D721Med (cell line): Measurements from ENCODE around the gene DDIAS.

ENCODE experiments used
- DNase-seq: peaks from one replicate; pipeline ENCODE4 v3.0.0; 2011; ENCODE audit warnings: low spot score; ENCODE audit not compliant: insufficient read length
- FAIRE-seq: peaks from 2 replicates; lab custom pipeline; 2011; peaks lifted over from hg19 to GRCh38; lab: Jason Lieb, UNC
- CTCF ChIP-seq: IDR thresholded peaks from 2 replicates; pipeline ENCODE4 v1.5.1; 2012; ENCODE audit warnings: mild to moderate bottlenecking, control low read depth; ENCODE audit not compliant: insufficient read depth; ENCODE audit errors: missing control alignments

DDIAS gene

GRCh38 chr11:82869657-82870056 is 31.9 kb upstream of the DDIAS start:
- DNase-seq (no peak), FAIRE-seq (no peak)
- no peak for TF ChIP-seq CTCF

DNA sequence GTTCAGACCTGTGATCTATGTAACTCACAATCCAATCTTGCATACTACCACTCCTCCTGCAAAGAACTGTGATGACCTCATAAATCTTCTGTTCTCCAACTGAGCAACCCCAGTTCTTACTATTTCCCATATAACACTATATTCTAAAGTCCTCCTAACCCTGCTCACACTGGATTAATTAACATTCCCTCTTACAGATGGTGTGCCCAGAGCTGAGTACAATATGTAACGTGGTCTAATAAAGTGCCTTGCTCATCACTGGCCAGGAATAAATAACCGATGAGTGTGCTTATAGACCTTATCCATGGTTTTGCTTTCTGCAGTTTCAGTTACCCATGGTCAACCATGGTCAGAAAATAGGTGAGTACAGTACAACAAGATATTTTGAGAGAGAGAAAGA is 29.9 kb upstream of the DDIAS start:
- TF ChIP-seq CTCF = no peak
- no peak for FAIRE-seq
- no peak for DNase-seq

GRCh38 chr11:82872377-82873150 is 29.0 kb upstream of the DDIAS start:
- FAIRE-seq = no peak
- DNase-seq = no peak
- TF ChIP-seq CTCF = no peak

- no peak for TF ChIP-seq CTCF
- no peak for FAIRE-seq
- DNase-seq = no peak
Measured at GRCh38 chr11:82873919-82874333, 27.6 kb upstream of the DDIAS start.

- FAIRE-seq (no peak), DNase-seq (no peak)
- no peak for TF ChIP-seq CTCF
Measured at GRCh38 chr11:82874646-82875523, 26.7 kb upstream of the DDIAS start.

GRCh38 chr11:82883853-82884252 is 17.7 kb upstream of the DDIAS start:
- TF ChIP-seq CTCF = no peak
- no peak for FAIRE-seq

More at GRCh38 chr11:82883853-82884252, 17.7 kb upstream of the DDIAS start:
- no peak for DNase-seq
